ENCODE results near the gene PLPPR2. TPM values are rescaled to one million over a fixed set of nuclear protein-coding genes. Genes with fewer than 3 reads are reported as not detected.

The PLPPR2 gene
- total RNA-seq, 3 donors from 2014 or later: 5.1 to 32.8 (median 7.4) TPM

- intact Hi-C loops (cut with DNase I, micrococcal nuclease): no loop called here
- DNase-seq: peak; percentile 59 to 78 (median 70)
- TF ChIP-seq, protein P1, sequence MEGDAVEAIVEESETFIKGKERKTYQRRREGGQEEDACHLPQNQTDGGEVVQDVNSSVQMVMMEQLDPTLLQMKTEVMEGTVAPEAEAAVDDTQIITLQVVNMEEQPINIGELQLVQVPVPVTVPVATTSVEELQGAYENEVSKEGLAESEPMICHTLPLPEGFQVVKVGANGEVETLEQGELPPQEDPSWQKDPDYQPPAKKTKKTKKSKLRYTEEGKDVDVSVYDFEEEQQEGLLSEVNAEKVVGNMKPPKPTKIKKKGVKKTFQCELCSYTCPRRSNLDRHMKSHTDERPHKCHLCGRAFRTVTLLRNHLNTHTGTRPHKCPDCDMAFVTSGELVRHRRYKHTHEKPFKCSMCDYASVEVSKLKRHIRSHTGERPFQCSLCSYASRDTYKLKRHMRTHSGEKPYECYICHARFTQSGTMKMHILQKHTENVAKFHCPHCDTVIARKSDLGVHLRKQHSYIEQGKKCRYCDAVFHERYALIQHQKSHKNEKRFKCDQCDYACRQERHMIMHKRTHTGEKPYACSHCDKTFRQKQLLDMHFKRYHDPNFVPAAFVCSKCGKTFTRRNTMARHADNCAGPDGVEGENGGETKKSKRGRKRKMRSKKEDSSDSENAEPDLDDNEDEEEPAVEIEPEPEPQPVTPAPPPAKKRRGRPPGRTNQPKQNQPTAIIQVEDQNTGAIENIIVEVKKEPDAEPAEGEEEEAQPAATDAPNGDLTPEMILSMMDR (IDR thresholded peaks at IDR 0.05): peak; percentile 61
Measured at GRCh38 chr19:11382898-11383705, 27.9 kb downstream of the PLPPR2 start.

DNA sequence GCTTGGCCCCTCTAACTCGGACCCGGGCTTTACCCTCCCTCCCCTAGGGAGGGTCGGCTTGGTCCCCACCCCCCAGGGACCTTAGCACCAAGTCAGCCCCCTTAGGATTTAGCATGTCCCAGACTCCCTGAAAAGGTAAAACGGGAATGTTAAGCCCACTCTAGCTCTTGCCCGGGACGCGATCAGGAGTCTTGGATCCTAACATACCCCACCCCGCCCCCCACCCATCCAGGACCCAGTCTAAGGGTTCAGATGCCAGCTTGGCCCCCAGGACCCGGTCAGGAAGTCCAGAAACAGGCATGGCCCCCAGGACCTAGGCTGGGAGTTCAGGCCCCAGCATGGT lies 28.4 kb downstream of the PLPPR2 start:
- intact Hi-C loops (cut with DNase I, micrococcal nuclease): no loop called here
- no peak overlapping the region for H3K4me3 ChIP-seq
- DNase-seq (peak in 1 of 3 donors; percentile 32), ATAC-seq (no peak)
- H3K9me3 ChIP-seq: no peaks in the 10 kb centered on the region
- TF ChIP-seq, protein P1 (IDR thresholded peaks at IDR 0.05): no peak
- peaks cover 29% of the 10 kb centered on the region for H3K4me1 ChIP-seq (ENCODE audit: low read depth)
- no peaks in the 10 kb centered on the region for H3K36me3 ChIP-seq (ENCODE audit: low read depth)

More at GRCh38 chr19:11382898-11383705, 27.9 kb downstream of the PLPPR2 start:
- peaks cover 29% of the 10 kb centered on the region for H3K4me1 ChIP-seq (ENCODE audit: low read depth)
- no peaks in the 10 kb centered on the region for H3K36me3 ChIP-seq (ENCODE audit: low read depth)
- no peak overlapping the region for H3K4me3 ChIP-seq
- ATAC-seq: peak; percentile 19
- H3K9me3 ChIP-seq: no peaks in the 10 kb centered on the region

DNA sequence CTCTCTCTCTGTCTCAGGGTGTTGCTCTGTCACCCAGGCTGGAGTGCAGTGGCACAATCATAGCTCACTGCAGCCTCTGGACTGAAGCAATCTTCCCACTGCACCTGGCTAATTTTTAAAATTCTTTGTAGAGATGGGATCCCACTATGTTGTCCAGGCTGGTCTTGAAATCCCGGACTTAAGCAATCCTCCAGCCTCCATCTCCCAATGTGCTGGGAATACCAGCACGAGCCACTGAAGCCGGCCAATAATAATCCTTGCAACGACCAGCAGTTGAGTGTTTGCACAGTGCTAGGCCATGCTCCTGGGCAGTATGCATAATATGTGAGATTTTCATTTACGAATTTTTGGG lies 29.5 kb downstream of the PLPPR2 start:
- intact Hi-C loops (cut with DNase I, micrococcal nuclease): no loop called here
- ATAC-seq: no peak
- H3K4me1 ChIP-seq (ENCODE audit: low read depth): peaks cover 29% of the 10 kb centered on the region

GRCh38 chr19:11387162-11388034 lies 32.2 kb downstream of the PLPPR2 start:
- H3K4me1 ChIP-seq (ENCODE audit: low read depth): peaks cover 12% of the 10 kb centered on the region
- TF ChIP-seq, protein P1 (IDR thresholded peaks at IDR 0.05): no peak
- peaks cover 2% of the 10 kb centered on the region for H3K9me3 ChIP-seq
- intact Hi-C loops (cut with DNase I, micrococcal nuclease): no loop called here
- ATAC-seq (no peak), DNase-seq (no peak)
- H3K4me3 ChIP-seq: no peak overlapping the region
- no peaks in the 10 kb centered on the region for H3K36me3 ChIP-seq (ENCODE audit: low read depth)

More for the DNA sequence above, 29.5 kb downstream of the PLPPR2 start:
- no peaks in the 10 kb centered on the region for H3K36me3 ChIP-seq (ENCODE audit: low read depth)
- H3K4me3 ChIP-seq: no peak overlapping the region
- H3K9me3 ChIP-seq: no peaks in the 10 kb centered on the region
- DNase-seq: no peak
- TF ChIP-seq, protein P1 (IDR thresholded peaks at IDR 0.05): no peak

GRCh38 chr19:11390359-11390758 lies 35.1 kb downstream of the PLPPR2 start:
- Histone ChIP-seq H3K9me3 (peaks cover 2% of the 10 kb centered on the region), H3K36me3 (ENCODE audit: low read depth) (no peaks in the 10 kb centered on the region), H3K4me1 (ENCODE audit: low read depth) (no peaks in the 10 kb centered on the region), H3K4me3 (no peak overlapping the region)
- TF ChIP-seq, protein P1 (IDR thresholded peaks at IDR 0.05): no peak
- DNase-seq (no peak), ATAC-seq (no peak)
- intact Hi-C loops (cut with DNase I, micrococcal nuclease): no loop called here

Measured in mucosa of descending colon (tissue), 3 donors.